CD4-positive, alpha-beta T cell (primary cell): ENCODE results near the gene ZNF583. TPM values are rescaled to one million over a fixed set of nuclear protein-coding genes. Genes with fewer than 3 reads are reported as not detected.

ENCODE experiments used
- ATAC-seq: fragments of 200-7000 bp; cut with Tn5 transposase; one replicate; pipeline ENCODE4 v1.10.0; 2022; ENCODE audit warnings: mild to moderate bottlenecking; ENCODE audit not compliant: poor library complexity
- CTCF ChIA-PET: fragments of 350-600 bp; sonication (Branson Sonifier 250); formaldehyde crosslinking; loops from one replicate; lab custom pipeline; 2021; ENCODE audit warnings: antibody characterized with exemption, inconsistent platforms; lab: Charles Lee
- POLR2A ChIA-PET: fragments of 350-600 bp; sonication (Branson Sonifier 250); formaldehyde crosslinking; loops from one replicate; lab custom pipeline; 2021; ENCODE audit warnings: antibody characterized with exemption, inconsistent platforms; lab: Charles Lee
- DNase-seq, 14 experiments: peaks; one replicate each; pipeline ENCODE4 v3.0.0-alpha.2; 2013 to 2020; ENCODE audit warnings: mixed read lengths in 2 of 14
- H3K27ac ChIP-seq, 2 donors: one replicate each; pipeline versions ENCODE4 v1.5.1 to v1.7.0; 2013; ENCODE audit warnings: low read length in 2 of 2, low read depth in 1 of 2, mild to moderate bottlenecking in 1 of 2
- H3K27me3 ChIP-seq, 2 experiments: 1 replicate in 1 of 2; 2 replicates in 1 of 2; pipeline versions ENCODE4 v1.6.1 to v1.7.0; 2013; ENCODE audit warnings: low read length in 2 of 2, control low read depth in 1 of 2, mild to moderate bottlenecking in 1 of 2, moderate library complexity in 1 of 2; ENCODE audit not compliant: insufficient read depth in 2 of 2, control insufficient read depth in 1 of 2
- H3K36me3 ChIP-seq: one replicate; pipeline ENCODE4 v1.6.1; 2013; ENCODE audit warnings: low read length, control low read depth; ENCODE audit not compliant: insufficient read depth
- H3K4me1 ChIP-seq: one replicate; pipeline ENCODE4 v1.6.1; 2013; ENCODE audit warnings: low read length, control low read depth; ENCODE audit not compliant: insufficient read depth
- H3K4me3 ChIP-seq: one replicate; pipeline ENCODE4 v1.5.1; 2013; ENCODE audit warnings: mild to moderate bottlenecking, low read length, moderate library complexity
- H3K9me3 ChIP-seq, 2 experiments: 1 replicate in 1 of 2; 2 replicates in 1 of 2; pipeline versions ENCODE4 v1.6.1 to v1.7.0; 2013; ENCODE audit warnings: low read length in 2 of 2, mild to moderate bottlenecking in 2 of 2, control low read depth in 1 of 2, moderate library complexity in 1 of 2; ENCODE audit not compliant: control insufficient read depth in 1 of 2, insufficient read depth in 1 of 2
- H3K27ac Mint-ChIP-seq: one replicate; pipeline ENCODE4 v1.8.0; 2020; ENCODE audit warnings: mixed read lengths
- H3K27me3 Mint-ChIP-seq: one replicate; pipeline ENCODE4 v1.8.0; 2021; ENCODE audit warnings: mixed read lengths
- H3K36me3 Mint-ChIP-seq: one replicate; pipeline ENCODE4 v1.8.0; 2021; ENCODE audit warnings: low read depth, mixed read lengths
- H3K4me1 Mint-ChIP-seq: one replicate; pipeline ENCODE4 v1.8.0; 2021; ENCODE audit warnings: low read depth, mixed read lengths
- H3K4me3 Mint-ChIP-seq: one replicate; pipeline ENCODE4 v1.8.0; 2020; ENCODE audit warnings: mild to moderate bottlenecking, mixed read lengths
- H3K9me3 Mint-ChIP-seq: one replicate; pipeline ENCODE4 v1.8.0; 2020; ENCODE audit warnings: mixed read lengths
- CTCF ChIP-seq: fragments of 200-600 bp; IDR thresholded peaks from one replicate; pipeline ENCODE4 v1.8.0; 2022; ENCODE audit warnings: antibody characterized with exemption, mild to moderate bottlenecking
- intact Hi-C, 2 experiments: fragments of 100-400 bp; cut with DNase I in 1 of 2; cut with micrococcal nuclease in 1 of 2; formaldehyde crosslinking; loops; one replicate each; pipeline versions ENCODE4 v1.15.1 to v1.9.0; 2023 to 2025; cut with DNase I, micrococcal nuclease
- total RNA-seq, 174 experiments: library from RNA in 2 of 174; stranded (reverse) in 2 of 174; gene quantifications; one replicate each; pipeline ENCODE4 v1.2.3 and lab custom pipeline; 2021 to 2026

The ZNF583 gene
- total RNA-seq, 2 experiments from 2014 or later, result 0.95 to 1.5 TPM

DNA sequence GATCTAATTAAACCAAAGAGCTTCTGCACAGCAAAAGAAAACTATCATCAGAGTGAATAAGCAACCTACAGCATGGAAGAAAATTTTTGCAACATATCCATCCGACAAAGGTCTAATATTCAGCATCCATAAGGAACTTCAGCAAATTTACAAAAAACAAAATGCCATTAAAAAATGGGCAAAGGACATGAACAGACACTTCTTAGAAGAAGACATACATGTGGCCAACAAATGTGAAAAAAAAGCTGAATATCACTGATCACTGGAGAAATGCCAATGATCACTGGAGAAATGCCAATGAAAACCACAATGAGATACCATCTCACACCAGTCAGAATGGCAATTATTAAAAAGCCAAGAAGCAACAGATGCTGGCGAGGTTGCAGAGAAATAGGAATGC lies 43.3 kb upstream of the ZNF583 start:
- intact Hi-C loops, result no loop called here

DNA sequence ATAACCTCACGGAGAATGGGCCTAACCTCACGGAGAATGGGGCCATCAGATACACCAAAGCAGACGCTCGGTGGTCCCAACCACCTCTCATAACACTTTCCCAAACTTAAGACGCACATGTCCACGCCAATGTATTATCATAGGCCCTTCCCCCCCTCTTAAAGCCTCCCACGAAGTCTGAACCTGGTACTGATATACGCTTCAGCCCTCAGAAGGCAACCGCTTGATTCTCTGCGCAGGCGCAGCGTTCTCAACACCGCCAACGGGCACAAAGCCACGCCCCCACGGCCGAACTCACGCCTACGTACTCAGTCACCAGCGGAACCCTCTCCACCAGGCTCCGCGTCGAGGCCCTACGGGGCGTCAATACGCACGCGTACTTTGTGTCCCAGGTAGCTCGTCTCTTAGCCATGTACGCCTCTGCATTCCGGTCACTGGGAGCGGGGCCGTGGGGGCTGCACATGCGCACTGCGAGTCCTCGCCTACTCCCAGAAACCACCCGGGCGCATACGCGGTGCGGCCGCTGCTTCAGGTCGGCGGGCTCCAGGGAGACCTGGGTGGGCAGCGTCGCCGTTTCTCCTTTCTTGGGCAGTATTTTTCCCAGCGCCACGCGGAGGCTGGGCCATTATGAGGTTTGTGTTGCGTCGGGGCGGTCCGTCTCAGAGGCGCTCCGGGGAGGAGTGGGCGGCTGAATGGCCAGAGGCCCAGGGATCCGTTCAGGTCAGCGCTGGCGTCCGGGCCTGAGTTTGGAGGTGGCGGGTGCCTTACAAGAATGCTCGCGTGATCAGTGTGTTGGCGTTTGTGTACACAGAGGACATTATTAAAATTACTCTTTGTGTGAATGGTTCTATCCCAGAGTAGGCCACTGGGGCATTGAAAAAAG lies 36.1 kb upstream of the ZNF583 start:
- peaks cover 13% of the 10 kb centered on the region for H3K4me1 ChIP-seq
- H3K4me1 Mint-ChIP-seq, result peaks cover 27% of the 10 kb centered on the region
- no peaks in the 10 kb centered on the region for H3K27me3 Mint-ChIP-seq
- ATAC-seq (peak; percentile 91), DNase-seq (peak; percentile 53 to 90 (median 72))
- peaks cover 93% of the 10 kb centered on the region for H3K36me3 Mint-ChIP-seq
- peak overlapping the region; percentile 95 for H3K4me3 Mint-ChIP-seq
- peak overlapping the region; percentile 87 for H3K27ac Mint-ChIP-seq
- no peak for TF ChIP-seq CTCF
- H3K9me3 Mint-ChIP-seq, result peaks cover 17% of the 10 kb centered on the region
- H3K9me3 ChIP-seq, result peaks cover 18 to 33% of the 10 kb centered on the region in 2 experiments
- H3K27ac ChIP-seq, result peak overlapping the region; percentile 8 to 45
- intact Hi-C loops, result no loop called here
- peaks cover 5% of the 10 kb centered on the region for H3K36me3 ChIP-seq
- H3K4me3 ChIP-seq, result peak overlapping the region; percentile 58
- ChIA-PET CTCF (no interaction called here), POLR2A (interaction anchor here (0.7 to 2.0 kb wide), 3 partner anchors 53 to 1379 kb away, joined by 3 to 10 read pairs (median 4); partner anchors contain the start of genes ZNF776, ZNF805 and ZSCAN5A)
- no peaks in the 10 kb centered on the region for H3K27me3 ChIP-seq

More for the DNA sequence above, 43.3 kb upstream of the ZNF583 start:
- no peak for ATAC-seq
- no peaks in the 10 kb centered on the region for H3K4me1 Mint-ChIP-seq
- H3K4me3 ChIP-seq, result no peak overlapping the region
- CTCF ChIA-PET, result no interaction called here
- no peaks in the 10 kb centered on the region for H3K27me3 ChIP-seq
- no peak for TF ChIP-seq CTCF
- no peaks in the 10 kb centered on the region for H3K4me1 ChIP-seq
- no peaks in the 10 kb centered on the region for H3K36me3 ChIP-seq
- no peak for DNase-seq
- peaks cover 17 to 45% of the 10 kb centered on the region in 2 experiments for H3K9me3 ChIP-seq
- peaks cover 18% of the 10 kb centered on the region for H3K9me3 Mint-ChIP-seq
- POLR2A ChIA-PET, result no interaction called here
- H3K27ac Mint-ChIP-seq, result no peak overlapping the region
- no peak overlapping the region for H3K27ac ChIP-seq
- H3K36me3 Mint-ChIP-seq, result peaks cover 79% of the 10 kb centered on the region
- no peak overlapping the region for H3K4me3 Mint-ChIP-seq
- H3K27me3 Mint-ChIP-seq, result no peaks in the 10 kb centered on the region

GRCh38 chr19:56369886-56370676 lies 34.1 kb upstream of the ZNF583 start:
- ATAC-seq (no peak), DNase-seq (no peak)
- no peak overlapping the region for H3K4me3 ChIP-seq
- Mint-ChIP-seq H3K36me3 (peaks cover 93% of the 10 kb centered on the region), H3K4me3 (no peak overlapping the region), H3K27me3 (no peaks in the 10 kb centered on the region), H3K9me3 (peaks cover 18% of the 10 kb centered on the region), H3K27ac (no peak overlapping the region), H3K4me1 (peaks cover 27% of the 10 kb centered on the region)
- no peaks in the 10 kb centered on the region for H3K27me3 ChIP-seq
- peaks cover 18 to 34% of the 10 kb centered on the region in 2 experiments for H3K9me3 ChIP-seq
- ChIA-PET POLR2A (no interaction called here), CTCF (no interaction called here)
- intact Hi-C loops, result no loop called here
- no peak overlapping the region for H3K27ac ChIP-seq
- peaks cover 25% of the 10 kb centered on the region for H3K36me3 ChIP-seq
- peaks cover 13% of the 10 kb centered on the region for H3K4me1 ChIP-seq
- no peak for TF ChIP-seq CTCF
